HL-60 (cell line): ENCODE results near the gene RASAL3.

Experiments used
- GABPA ChIP-seq: IDR thresholded peaks from 2 replicates; pipeline ENCODE4 v1.6.1; 2012; ENCODE audit warnings: low read depth
- POLR2AphosphoS5 ChIP-seq: IDR thresholded peaks from 2 replicates; pipeline ENCODE4 v1.6.1; 2012; ENCODE audit warnings: low read depth
- TF ChIP-seq, protein P1 (sequence below): IDR thresholded peaks from one replicate; pipeline ENCODE4 v1.5.1; 2011; ENCODE audit warnings: low read length, control low read depth, inconsistent platforms; ENCODE audit not compliant: insufficient read depth

DNA sequence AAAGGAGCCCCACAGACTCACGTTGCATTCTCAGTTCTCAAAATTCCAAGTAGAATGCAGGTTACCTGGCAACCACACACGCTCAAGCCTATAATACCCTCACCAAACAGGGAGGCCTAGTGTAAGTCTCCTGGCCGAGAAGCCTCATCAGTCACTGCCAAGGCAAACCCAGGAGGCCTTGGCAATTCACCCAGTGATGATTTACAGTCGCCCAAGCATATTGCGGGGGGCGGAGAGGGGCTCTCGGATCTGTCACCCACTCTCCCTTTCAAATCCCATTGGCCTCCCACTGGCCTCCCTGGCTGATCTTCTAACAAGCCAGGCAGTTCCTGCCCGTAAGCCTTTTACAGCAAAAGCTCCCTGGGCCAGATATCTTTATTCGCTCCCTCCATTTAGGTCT is 46.6 kb downstream of the RASAL3 start:
- TF ChIP-seq, protein P1, sequence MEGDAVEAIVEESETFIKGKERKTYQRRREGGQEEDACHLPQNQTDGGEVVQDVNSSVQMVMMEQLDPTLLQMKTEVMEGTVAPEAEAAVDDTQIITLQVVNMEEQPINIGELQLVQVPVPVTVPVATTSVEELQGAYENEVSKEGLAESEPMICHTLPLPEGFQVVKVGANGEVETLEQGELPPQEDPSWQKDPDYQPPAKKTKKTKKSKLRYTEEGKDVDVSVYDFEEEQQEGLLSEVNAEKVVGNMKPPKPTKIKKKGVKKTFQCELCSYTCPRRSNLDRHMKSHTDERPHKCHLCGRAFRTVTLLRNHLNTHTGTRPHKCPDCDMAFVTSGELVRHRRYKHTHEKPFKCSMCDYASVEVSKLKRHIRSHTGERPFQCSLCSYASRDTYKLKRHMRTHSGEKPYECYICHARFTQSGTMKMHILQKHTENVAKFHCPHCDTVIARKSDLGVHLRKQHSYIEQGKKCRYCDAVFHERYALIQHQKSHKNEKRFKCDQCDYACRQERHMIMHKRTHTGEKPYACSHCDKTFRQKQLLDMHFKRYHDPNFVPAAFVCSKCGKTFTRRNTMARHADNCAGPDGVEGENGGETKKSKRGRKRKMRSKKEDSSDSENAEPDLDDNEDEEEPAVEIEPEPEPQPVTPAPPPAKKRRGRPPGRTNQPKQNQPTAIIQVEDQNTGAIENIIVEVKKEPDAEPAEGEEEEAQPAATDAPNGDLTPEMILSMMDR = no peak
- TF ChIP-seq POLR2AphosphoS5 = no peak
- TF ChIP-seq GABPA = no peak
